Hepatocyte (in vitro differentiated cells): Measurements from ENCODE around the gene MSH3. TPM values are rescaled to one million over a fixed set of nuclear protein-coding genes. Genes with fewer than 3 reads are reported as not detected.

Experiments
- DNase-seq: peaks from one replicate; pipeline ENCODE4 v3.0.0-alpha.2; 2016; ENCODE audit warnings: low spot score
- H2AFZ ChIP-seq: fragments of 200-600 bp; sonication (generic); 2 replicates; pipeline ENCODE4 v1.6.0; 2016; ENCODE audit warnings: antibody characterized with exemption, mild to moderate bottlenecking
- H3K27ac ChIP-seq: fragments of 200-600 bp; sonication (generic); 2 replicates; pipeline ENCODE4 v1.5.1; 2016; ENCODE audit warnings: mild to moderate bottlenecking
- H3K27me3 ChIP-seq: fragments of 200-600 bp; sonication (generic); 2 replicates; pipeline ENCODE4 v1.6.1; 2016
- H3K36me3 ChIP-seq: fragments of 200-600 bp; sonication (generic); replicated peaks from 2 replicates; pipeline ENCODE4 v1.5.1; 2016; ENCODE audit warnings: low read depth; ENCODE audit not compliant: insufficient read depth
- H3K4me1 ChIP-seq: fragments of 200-600 bp; sonication (generic); 2 replicates; pipeline ENCODE4 v1.5.1; 2016; ENCODE audit warnings: mild to moderate bottlenecking, moderate library complexity; ENCODE audit not compliant: insufficient read depth
- H3K4me2 ChIP-seq: fragments of 200-600 bp; sonication (generic); 2 replicates; pipeline ENCODE4 v1.6.0; 2016
- H3K4me3 ChIP-seq: fragments of 200-600 bp; sonication (generic); 2 replicates; pipeline ENCODE4 v1.5.1; 2016; ENCODE audit warnings: mild to moderate bottlenecking
- H3K79me2 ChIP-seq: fragments of 200-600 bp; sonication (generic); 2 replicates; pipeline ENCODE4 v1.6.0; 2017; ENCODE audit warnings: mild to moderate bottlenecking
- H3K9me2 ChIP-seq: fragments of 200-600 bp; sonication (generic); replicated peaks from 2 replicates; pipeline ENCODE4 v1.6.0; 2017; ENCODE audit warnings: mild to moderate bottlenecking; ENCODE audit not compliant: insufficient read depth
- H3K9me3 ChIP-seq: fragments of 200-600 bp; sonication (generic); 2 replicates; pipeline ENCODE4 v1.5.1; 2016; ENCODE audit warnings: low read depth, mild to moderate bottlenecking
- H4K20me1 ChIP-seq: fragments of 200-600 bp; sonication (generic); 2 replicates; pipeline ENCODE4 v1.6.0; 2016; ENCODE audit warnings: mild to moderate bottlenecking; ENCODE audit not compliant: insufficient read depth, poor library complexity, severe bottlenecking
- CTCF ChIP-seq: fragments of 200-600 bp; sonication (generic); IDR thresholded peaks from 2 replicates; pipeline ENCODE4 v1.5.1; 2016; ENCODE audit warnings: antibody characterized with exemption, mild to moderate bottlenecking; ENCODE audit not compliant: poor library complexity
- EZH2 ChIP-seq: fragments of 200-600 bp; sonication (generic); IDR thresholded peaks from 2 replicates; pipeline ENCODE4 v1.6.1; 2016; ENCODE audit warnings: antibody characterized with exemption, mild to moderate bottlenecking, borderline replicate concordance
- EZH2phosphoT487 ChIP-seq: fragments of 200-600 bp; sonication (generic); IDR thresholded peaks from one replicate; pipeline ENCODE4 v1.6.1; 2018; ENCODE audit warnings: antibody characterized with exemption, mild to moderate bottlenecking, low read depth, moderate library complexity; ENCODE audit not compliant: unreplicated experiment, severe bottlenecking
- WGBS: methylation state at CpG from one replicate; pipeline ENCODE4 v1.1.6; 2016; ENCODE audit warnings: low lambda C conversion rate; ENCODE audit errors: missing lambda C conversion rate; 5-methylcytosine and 5-hydroxymethylcytosine counted together
- polyA plus RNA-seq: library from polyadenylated mRNA; unstranded; fragments of >200 nt; fragmentation: Nextera tagmentation; extraction: Ambion mirVana; gene quantifications from 2 replicates; pipeline ENCODE4 v1.2.1, GENCODE V29; 2016
- total RNA-seq: library from RNA; depleted of rRNA; stranded (reverse); fragments of >200 nt; gene quantifications from 2 replicates; pipeline ENCODE4 v1.2.3, GENCODE V29; 2014

The MSH3 gene
- total and polyA plus RNA-seq, 2 experiments from 2014 or later, result 8.1 to 13.2 TPM

GRCh38 chr5:80752427-80752826 lies 98.0 kb downstream of the MSH3 start:
- TF ChIP-seq EZH2phosphoT487, result no peak
- no peak for TF ChIP-seq CTCF
- no peak overlapping the region for H3K4me2 ChIP-seq
- no peak overlapping the region for H3K4me3 ChIP-seq
- no peaks in the 10 kb centered on the region for H3K79me2 ChIP-seq
- no peak overlapping the region for H2AFZ ChIP-seq
- H3K9me2 ChIP-seq, result no peaks in the 10 kb centered on the region
- no peaks in the 10 kb centered on the region for H3K4me1 ChIP-seq
- DNase-seq, result no peak
- no peaks in the 10 kb centered on the region for H3K27me3 ChIP-seq
- no peak overlapping the region for H3K27ac ChIP-seq
- H3K36me3 ChIP-seq, result no peaks in the 10 kb centered on the region
- no peaks in the 10 kb centered on the region for H4K20me1 ChIP-seq
- no peaks in the 10 kb centered on the region for H3K9me3 ChIP-seq

GRCh38 chr5:80753712-80754111 lies 99.3 kb downstream of the MSH3 start:
- H3K4me1 ChIP-seq, result no peaks in the 10 kb centered on the region
- no peak for TF ChIP-seq EZH2phosphoT487
- no peak for TF ChIP-seq CTCF
- no peak for TF ChIP-seq EZH2
- WGBS, result 55% methylated on average over 4 of the region's 4 CpGs
- H3K9me3 ChIP-seq, result no peaks in the 10 kb centered on the region
- H3K27ac ChIP-seq, result no peak overlapping the region
- no peaks in the 10 kb centered on the region for H3K9me2 ChIP-seq
- H3K4me2 ChIP-seq, result no peak overlapping the region
- H3K79me2 ChIP-seq, result no peaks in the 10 kb centered on the region
- H3K4me3 ChIP-seq, result no peak overlapping the region
- H2AFZ ChIP-seq, result no peak overlapping the region
- H3K27me3 ChIP-seq, result no peaks in the 10 kb centered on the region
- no peak for DNase-seq
- no peaks in the 10 kb centered on the region for H4K20me1 ChIP-seq
- H3K36me3 ChIP-seq, result no peaks in the 10 kb centered on the region

- Histone ChIP-seq H2AFZ (no peak overlapping the region), H4K20me1 (no peaks in the 10 kb centered on the region), H3K79me2 (no peaks in the 10 kb centered on the region), H3K4me1 (no peaks in the 10 kb centered on the region), H3K27ac (no peak overlapping the region), H3K4me2 (no peak overlapping the region), H3K4me3 (no peak overlapping the region), H3K9me3 (no peaks in the 10 kb centered on the region), H3K27me3 (no peaks in the 10 kb centered on the region), H3K9me2 (no peaks in the 10 kb centered on the region), H3K36me3 (no peaks in the 10 kb centered on the region)
- DNase-seq, result no peak
- TF ChIP-seq EZH2phosphoT487 (no peak), EZH2 (no peak), CTCF (no peak)
- WGBS, result 63% methylated on average over 7 of the region's 7 CpGs
These were observed 100.4 kb downstream of the MSH3 start for GRCh38 chr5:80754900-80755299.

GRCh38 chr5:80755626-80756025 lies 101.2 kb downstream of the MSH3 start:
- TF ChIP-seq CTCF, result no peak
- no peak for TF ChIP-seq EZH2
- no peak for TF ChIP-seq EZH2phosphoT487
- no peak overlapping the region for H3K4me3 ChIP-seq
- no peaks in the 10 kb centered on the region for H3K36me3 ChIP-seq
- no peaks in the 10 kb centered on the region for H3K4me1 ChIP-seq
- no peaks in the 10 kb centered on the region for H3K79me2 ChIP-seq
- H3K27ac ChIP-seq, result no peak overlapping the region
- H3K27me3 ChIP-seq, result no peaks in the 10 kb centered on the region
- no peak overlapping the region for H3K4me2 ChIP-seq
- DNase-seq, result no peak
- H2AFZ ChIP-seq, result no peak overlapping the region
- H4K20me1 ChIP-seq, result no peaks in the 10 kb centered on the region
- no peaks in the 10 kb centered on the region for H3K9me2 ChIP-seq
- H3K9me3 ChIP-seq, result no peaks in the 10 kb centered on the region
- WGBS, result 59% methylated on average over 3 of the region's 3 CpGs
